T-helper 2 cell treated with Interferon-gamma antibody and Interleukin-4, amounts not matched to agents 5 μg/mL and 100 μg/mL, for 36 hours (primary cell): ENCODE measurements around the gene SPPL2A.

Experiments used
- DNase-seq: peaks from one replicate; pipeline ENCODE4 v3.0.0; 2021; ENCODE audit warnings: low spot score
- H3K27ac Mint-ChIP-seq: one replicate; pipeline ENCODE4 v1.8.0; 2021; ENCODE audit warnings: mild to moderate bottlenecking, mixed read lengths
- H3K27me3 Mint-ChIP-seq: one replicate; pipeline ENCODE4 v1.8.0; 2021; ENCODE audit warnings: low read depth, mixed read lengths
- H3K36me3 Mint-ChIP-seq: one replicate; pipeline ENCODE4 v1.8.0; 2021; ENCODE audit warnings: low read depth, mixed read lengths
- H3K4me1 Mint-ChIP-seq: one replicate; pipeline ENCODE4 v1.8.0; 2021; ENCODE audit warnings: low read depth, mixed read lengths
- H3K4me3 Mint-ChIP-seq: one replicate; pipeline ENCODE4 v1.8.0; 2022; ENCODE audit warnings: mild to moderate bottlenecking, moderate library complexity, mixed read lengths
- H3K9me3 Mint-ChIP-seq: one replicate; pipeline ENCODE4 v1.8.0; 2021; ENCODE audit warnings: mixed read lengths

SPPL2A gene

GRCh38 chr15:50786871-50787270 is 21.4 kb upstream of the SPPL2A start:
- H3K36me3 Mint-ChIP-seq, result no peaks in the 10 kb centered on the region
- H3K4me3 Mint-ChIP-seq, result no peak overlapping the region
- peaks cover 10% of the 10 kb centered on the region for H3K27me3 Mint-ChIP-seq
- no peak for DNase-seq
- H3K27ac Mint-ChIP-seq, result no peak overlapping the region
- no peaks in the 10 kb centered on the region for H3K9me3 Mint-ChIP-seq
- peaks cover 2% of the 10 kb centered on the region for H3K4me1 Mint-ChIP-seq

- Mint-ChIP-seq H3K4me1 (peaks cover 2% of the 10 kb centered on the region), H3K9me3 (no peaks in the 10 kb centered on the region), H3K36me3 (no peaks in the 10 kb centered on the region), H3K27me3 (peaks cover 10% of the 10 kb centered on the region), H3K27ac (no peak overlapping the region), H3K4me3 (no peak overlapping the region)
- no peak for DNase-seq
These were observed 20.9 kb upstream of the SPPL2A start for GRCh38 chr15:50786438-50786837.

- Mint-ChIP-seq H3K36me3 (no peaks in the 10 kb centered on the region), H3K9me3 (no peaks in the 10 kb centered on the region), H3K27ac (no peak overlapping the region), H3K4me1 (no peaks in the 10 kb centered on the region), H3K27me3 (peaks cover 10% of the 10 kb centered on the region), H3K4me3 (no peak overlapping the region)
- no peak for DNase-seq
These were observed 18.4 kb upstream of the SPPL2A start for GRCh38 chr15:50783895-50784294.

GRCh38 chr15:50783411-50783810 is 17.9 kb upstream of the SPPL2A start:
- no peaks in the 10 kb centered on the region for H3K9me3 Mint-ChIP-seq
- no peak for DNase-seq
- H3K27me3 Mint-ChIP-seq, result peaks cover 10% of the 10 kb centered on the region
- H3K36me3 Mint-ChIP-seq, result no peaks in the 10 kb centered on the region
- no peak overlapping the region for H3K27ac Mint-ChIP-seq
- no peaks in the 10 kb centered on the region for H3K4me1 Mint-ChIP-seq
- H3K4me3 Mint-ChIP-seq, result no peak overlapping the region

- H3K27me3 Mint-ChIP-seq, result no peaks in the 10 kb centered on the region
- no peak for DNase-seq
- no peaks in the 10 kb centered on the region for H3K9me3 Mint-ChIP-seq
- H3K4me3 Mint-ChIP-seq, result no peak overlapping the region
- H3K27ac Mint-ChIP-seq, result no peak overlapping the region
- H3K4me1 Mint-ChIP-seq, result peaks cover 4% of the 10 kb centered on the region
- H3K36me3 Mint-ChIP-seq, result no peaks in the 10 kb centered on the region
These were observed 12.6 kb upstream of the SPPL2A start for GRCh38 chr15:50778086-50778485.

- Mint-ChIP-seq H3K4me1 (peaks cover 4% of the 10 kb centered on the region), H3K27me3 (no peaks in the 10 kb centered on the region), H3K36me3 (no peaks in the 10 kb centered on the region), H3K9me3 (no peaks in the 10 kb centered on the region), H3K4me3 (no peak overlapping the region), H3K27ac (no peak overlapping the region)
- no peak for DNase-seq
These were observed 11.5 kb upstream of the SPPL2A start for GRCh38 chr15:50777042-50777441.

- H3K4me3 Mint-ChIP-seq, result no peak overlapping the region
- DNase-seq, result no peak
- H3K9me3 Mint-ChIP-seq, result no peaks in the 10 kb centered on the region
- H3K36me3 Mint-ChIP-seq, result no peaks in the 10 kb centered on the region
- peaks cover 4% of the 10 kb centered on the region for H3K4me1 Mint-ChIP-seq
- H3K27ac Mint-ChIP-seq, result no peak overlapping the region
- H3K27me3 Mint-ChIP-seq, result no peaks in the 10 kb centered on the region
These were observed 8.9 kb upstream of the SPPL2A start for GRCh38 chr15:50774450-50774849.

GRCh38 chr15:50773389-50773788 is 7.9 kb upstream of the SPPL2A start:
- Mint-ChIP-seq H3K36me3 (no peaks in the 10 kb centered on the region), H3K4me3 (no peak overlapping the region), H3K4me1 (peaks cover 4% of the 10 kb centered on the region), H3K9me3 (no peaks in the 10 kb centered on the region), H3K27ac (no peak overlapping the region), H3K27me3 (no peaks in the 10 kb centered on the region)
- DNase-seq, result no peak

- peaks cover 28% of the 10 kb centered on the region for H3K4me1 Mint-ChIP-seq
- no peak for DNase-seq
- H3K27ac Mint-ChIP-seq, result peak overlapping the region; percentile 41
- H3K4me3 Mint-ChIP-seq, result peak overlapping the region; percentile 10
- no peaks in the 10 kb centered on the region for H3K9me3 Mint-ChIP-seq
- H3K36me3 Mint-ChIP-seq, result peaks cover 12% of the 10 kb centered on the region
- H3K27me3 Mint-ChIP-seq, result no peaks in the 10 kb centered on the region
These were observed 1.9 kb upstream of the SPPL2A start for GRCh38 chr15:50767332-50767861.

- H3K4me3 Mint-ChIP-seq, result peak overlapping the region; percentile 91
- H3K27ac Mint-ChIP-seq, result peak overlapping the region; percentile 98
- peaks cover 22% of the 10 kb centered on the region for H3K36me3 Mint-ChIP-seq
- DNase-seq, result peak; percentile 39
- H3K9me3 Mint-ChIP-seq, result no peaks in the 10 kb centered on the region
- peaks cover 43% of the 10 kb centered on the region for H3K4me1 Mint-ChIP-seq
- no peaks in the 10 kb centered on the region for H3K27me3 Mint-ChIP-seq
These were observed 878 bp downstream of the SPPL2A start for GRCh38 chr15:50764461-50765194.

- no peak for DNase-seq
- no peak overlapping the region for H3K27ac Mint-ChIP-seq
These were observed 6.7 kb downstream of the SPPL2A start for GRCh38 chr15:50758712-50759205.

GRCh38 chr15:50753463-50753862 is 12.0 kb downstream of the SPPL2A start:
- Mint-ChIP-seq H3K27ac (no peak overlapping the region), H3K27me3 (no peaks in the 10 kb centered on the region), H3K4me1 (peaks cover 21% of the 10 kb centered on the region), H3K9me3 (no peaks in the 10 kb centered on the region), H3K4me3 (no peak overlapping the region), H3K36me3 (peaks cover 12% of the 10 kb centered on the region)
- DNase-seq, result no peak

More at GRCh38 chr15:50758712-50759205, 6.7 kb downstream of the SPPL2A start:
- H3K36me3 Mint-ChIP-seq, result peaks cover 19% of the 10 kb centered on the region
- H3K9me3 Mint-ChIP-seq, result no peaks in the 10 kb centered on the region
- H3K27me3 Mint-ChIP-seq, result no peaks in the 10 kb centered on the region
- no peak overlapping the region for H3K4me3 Mint-ChIP-seq
- peaks cover 34% of the 10 kb centered on the region for H3K4me1 Mint-ChIP-seq

- peaks cover 15% of the 10 kb centered on the region for H3K4me1 Mint-ChIP-seq
- no peak for DNase-seq
- H3K36me3 Mint-ChIP-seq, result peaks cover 21% of the 10 kb centered on the region
- peak overlapping the region; percentile 31 for H3K27ac Mint-ChIP-seq
- H3K27me3 Mint-ChIP-seq, result no peaks in the 10 kb centered on the region
- no peaks in the 10 kb centered on the region for H3K9me3 Mint-ChIP-seq
- no peak overlapping the region for H3K4me3 Mint-ChIP-seq
These were observed 14.1 kb downstream of the SPPL2A start for GRCh38 chr15:50751394-50751793.

- Mint-ChIP-seq H3K9me3 (no peaks in the 10 kb centered on the region), H3K4me3 (no peak overlapping the region), H3K27me3 (no peaks in the 10 kb centered on the region), H3K4me1 (peaks cover 15% of the 10 kb centered on the region), H3K27ac (no peak overlapping the region), H3K36me3 (peaks cover 19% of the 10 kb centered on the region)
- DNase-seq, result no peak
These were observed 15.2 kb downstream of the SPPL2A start for GRCh38 chr15:50750227-50750705.
